HEK293 (cell line): ENCODE data around the gene MAPK12.
A peak's percentile ranks its signal among the peaks of the same experiment; 100 is the strongest.

Experiments
- CTCF ChIA-PET: fragments of 350-600 bp; formaldehyde crosslinking; extraction: SDS; loops from one replicate; lab custom pipeline; 2021; ENCODE audit warnings: antibody characterized with exemption; lab: Yijun Ruan, JAX
- POLR2A ChIA-PET: fragments of 300-600 bp; formaldehyde crosslinking; extraction: SDS; loops from one replicate; lab custom pipeline; 2020; ENCODE audit warnings: antibody characterized with exemption, inconsistent platforms; lab: Yijun Ruan, JAX
- H3K27ac ChIP-seq: fragments of 200-500 bp; sonication (Bioruptor generic); 2 replicates; pipeline ENCODE4 v1.5.1; 2014; ENCODE audit warnings: low read depth, low read length, control low read depth, inconsistent platforms; ENCODE audit errors: extremely low read depth
- H3K36me3 ChIP-seq, 2 experiments: fragments of 200-500 bp in 1 of 2; sonication (Bioruptor generic) in 1 of 2; 1 replicate in 1 of 2; 2 replicates in 1 of 2; pipeline ENCODE4 v1.5.1; 2014 to 2017; ENCODE audit warnings: inconsistent platforms in 2 of 2, low read length in 2 of 2; ENCODE audit not compliant: control insufficient read depth in 2 of 2, insufficient read depth in 1 of 2
- H3K4me1 ChIP-seq: fragments of 200-500 bp; sonication (Bioruptor generic); 2 replicates; pipeline ENCODE4 v1.5.1; 2014; ENCODE audit warnings: mild to moderate bottlenecking, low read length, inconsistent platforms; ENCODE audit not compliant: control insufficient read depth, insufficient read depth
- H3K4me3 ChIP-seq: 2 replicates; pipeline ENCODE4 v1.5.1; 2011; ENCODE audit warnings: low read depth, mild to moderate bottlenecking, control low read depth, low read length, moderate library complexity
- H3K9me3 ChIP-seq: fragments of 200-500 bp; sonication (Bioruptor generic); 2 replicates; pipeline ENCODE4 v1.5.1; 2014; ENCODE audit warnings: low read depth, low read length, inconsistent platforms; ENCODE audit not compliant: control insufficient read depth, insufficient read depth
- BCL11A ChIP-seq: fragments of 450-650 bp; formaldehyde crosslinking; IDR thresholded peaks from 2 replicates; pipeline ENCODE4 v1.5.1; 2016; ENCODE audit warnings: low read depth, missing biosample characterization, missing genetic modification characterization
- BCL11B ChIP-seq: fragments of 450-650 bp; formaldehyde crosslinking; IDR thresholded peaks from 2 replicates; pipeline ENCODE4 v1.5.1; 2016; ENCODE audit warnings: low read depth, missing biosample characterization, missing genetic modification characterization
- SP7 ChIP-seq: fragments of 450-650 bp; formaldehyde crosslinking; IDR thresholded peaks from 2 replicates; pipeline ENCODE4 v1.5.1; 2016; ENCODE audit warnings: missing biosample characterization, missing genetic modification characterization
- ZNF214 ChIP-seq: fragments of 450-650 bp; formaldehyde crosslinking; IDR thresholded peaks from 2 replicates; pipeline ENCODE4 v1.5.1; 2017; ENCODE audit warnings: missing biosample characterization, mild to moderate bottlenecking, missing genetic modification characterization, borderline replicate concordance
- ZNF416 ChIP-seq: fragments of 450-650 bp; formaldehyde crosslinking; IDR thresholded peaks from 2 replicates; pipeline ENCODE4 v1.5.1; 2016; ENCODE audit warnings: missing biosample characterization, missing genetic modification characterization
- ZNF423 ChIP-seq: fragments of 450-650 bp; formaldehyde crosslinking; IDR thresholded peaks from 2 replicates; pipeline ENCODE4 v1.5.1; 2016; ENCODE audit warnings: missing biosample characterization, missing genetic modification characterization
- ZNF600 ChIP-seq: fragments of 450-650 bp; formaldehyde crosslinking; IDR thresholded peaks from 2 replicates; pipeline ENCODE4 v1.5.1; 2016; ENCODE audit warnings: missing biosample characterization, missing genetic modification characterization
- ZNF621 ChIP-seq: fragments of 450-650 bp; formaldehyde crosslinking; IDR thresholded peaks from 2 replicates; pipeline ENCODE4 v1.5.1; 2017; ENCODE audit warnings: missing biosample characterization, missing genetic modification characterization
- TF ChIP-seq, protein P1 (sequence below): fragments of 450-650 bp; formaldehyde crosslinking; IDR thresholded peaks from 2 replicates; pipeline ENCODE4 v1.5.1; 2016; ENCODE audit warnings: missing biosample characterization, missing genetic modification characterization
- TF ChIP-seq, protein P2 (sequence below): fragments of 450-650 bp; formaldehyde crosslinking; conservative IDR thresholded peaks from 2 replicates; pipeline ENCODE4 v1.5.1; 2016; ENCODE audit warnings: low read depth, missing biosample characterization, missing genetic modification characterization
- TF ChIP-seq, protein P3 (sequence below): fragments of 450-650 bp; formaldehyde crosslinking; IDR thresholded peaks from 2 replicates; pipeline ENCODE4 v1.5.1; 2016; ENCODE audit warnings: missing biosample characterization, missing genetic modification characterization

The MAPK12 gene

DNA sequence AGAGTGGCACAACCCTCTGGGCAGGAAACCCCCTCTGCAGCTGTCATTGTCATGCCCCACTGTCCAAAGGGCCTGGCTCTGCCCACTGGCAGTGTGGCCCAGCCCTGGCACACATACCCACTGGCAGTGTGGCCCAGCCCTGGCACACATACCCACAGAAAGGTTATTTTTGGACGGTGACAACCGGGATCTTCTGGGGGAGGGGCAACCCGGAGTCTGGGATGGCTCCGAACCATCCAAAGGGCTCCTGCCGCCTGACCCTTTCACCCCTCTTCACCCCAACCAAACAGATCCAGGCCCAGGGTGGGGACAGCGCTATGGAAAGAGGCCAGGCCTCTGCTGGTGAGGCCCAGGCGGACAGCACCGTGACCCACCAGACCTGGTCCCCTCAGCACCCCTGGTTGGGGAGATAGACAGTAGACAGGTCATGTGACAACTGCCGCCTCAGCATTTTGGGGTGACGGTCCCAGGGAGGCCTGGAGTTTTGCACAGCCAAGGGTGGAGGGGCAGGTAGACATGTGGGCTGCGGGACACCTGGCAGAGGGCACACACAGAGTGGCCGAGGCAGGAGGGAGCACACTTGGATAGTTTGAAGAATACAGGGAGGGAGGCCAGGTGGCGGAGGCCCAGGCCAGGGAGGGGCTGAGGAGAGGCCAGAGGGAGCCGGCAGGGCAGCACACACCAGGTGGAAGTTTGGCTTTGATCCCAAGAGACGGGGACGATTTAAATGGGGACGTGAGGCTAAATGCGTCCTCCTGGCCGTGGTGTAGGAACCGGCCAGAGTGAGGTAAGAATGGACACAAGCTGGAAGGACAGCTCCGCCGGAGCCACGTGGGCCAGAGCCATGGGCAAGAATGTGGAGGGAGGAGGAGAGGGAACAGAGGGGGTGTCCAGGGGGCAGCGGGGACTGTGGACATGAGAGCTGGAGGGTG lies 2.9 kb downstream of the MAPK12 start:
- Histone ChIP-seq H3K36me3 (peaks cover 0 to 59% of the 10 kb centered on the region in 2 experiments; a peak in 2 of 3 replicates), H3K9me3 (no peaks in the 10 kb centered on the region), H3K27ac (no peak overlapping the region), H3K4me1 (peaks cover 11% of the 10 kb centered on the region), H3K4me3 (no peak overlapping the region)
- POLR2A ChIA-PET, result no interaction called here
- CTCF ChIA-PET, result interaction anchor here (0.6 to 1.0 kb wide), 2 partner anchors 69 to 77 kb away, joined by 3 read pairs; no protein-coding TSS in a partner anchor
- TF ChIP-seq, protein P1, sequence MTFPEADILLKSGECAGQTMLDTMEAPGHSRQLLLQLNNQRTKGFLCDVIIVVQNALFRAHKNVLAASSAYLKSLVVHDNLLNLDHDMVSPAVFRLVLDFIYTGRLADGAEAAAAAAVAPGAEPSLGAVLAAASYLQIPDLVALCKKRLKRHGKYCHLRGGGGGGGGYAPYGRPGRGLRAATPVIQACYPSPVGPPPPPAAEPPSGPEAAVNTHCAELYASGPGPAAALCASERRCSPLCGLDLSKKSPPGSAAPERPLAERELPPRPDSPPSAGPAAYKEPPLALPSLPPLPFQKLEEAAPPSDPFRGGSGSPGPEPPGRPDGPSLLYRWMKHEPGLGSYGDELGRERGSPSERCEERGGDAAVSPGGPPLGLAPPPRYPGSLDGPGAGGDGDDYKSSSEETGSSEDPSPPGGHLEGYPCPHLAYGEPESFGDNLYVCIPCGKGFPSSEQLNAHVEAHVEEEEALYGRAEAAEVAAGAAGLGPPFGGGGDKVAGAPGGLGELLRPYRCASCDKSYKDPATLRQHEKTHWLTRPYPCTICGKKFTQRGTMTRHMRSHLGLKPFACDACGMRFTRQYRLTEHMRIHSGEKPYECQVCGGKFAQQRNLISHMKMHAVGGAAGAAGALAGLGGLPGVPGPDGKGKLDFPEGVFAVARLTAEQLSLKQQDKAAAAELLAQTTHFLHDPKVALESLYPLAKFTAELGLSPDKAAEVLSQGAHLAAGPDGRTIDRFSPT (tag by site-specific recombination), result peak; percentile 64
- TF ChIP-seq, protein P2, sequence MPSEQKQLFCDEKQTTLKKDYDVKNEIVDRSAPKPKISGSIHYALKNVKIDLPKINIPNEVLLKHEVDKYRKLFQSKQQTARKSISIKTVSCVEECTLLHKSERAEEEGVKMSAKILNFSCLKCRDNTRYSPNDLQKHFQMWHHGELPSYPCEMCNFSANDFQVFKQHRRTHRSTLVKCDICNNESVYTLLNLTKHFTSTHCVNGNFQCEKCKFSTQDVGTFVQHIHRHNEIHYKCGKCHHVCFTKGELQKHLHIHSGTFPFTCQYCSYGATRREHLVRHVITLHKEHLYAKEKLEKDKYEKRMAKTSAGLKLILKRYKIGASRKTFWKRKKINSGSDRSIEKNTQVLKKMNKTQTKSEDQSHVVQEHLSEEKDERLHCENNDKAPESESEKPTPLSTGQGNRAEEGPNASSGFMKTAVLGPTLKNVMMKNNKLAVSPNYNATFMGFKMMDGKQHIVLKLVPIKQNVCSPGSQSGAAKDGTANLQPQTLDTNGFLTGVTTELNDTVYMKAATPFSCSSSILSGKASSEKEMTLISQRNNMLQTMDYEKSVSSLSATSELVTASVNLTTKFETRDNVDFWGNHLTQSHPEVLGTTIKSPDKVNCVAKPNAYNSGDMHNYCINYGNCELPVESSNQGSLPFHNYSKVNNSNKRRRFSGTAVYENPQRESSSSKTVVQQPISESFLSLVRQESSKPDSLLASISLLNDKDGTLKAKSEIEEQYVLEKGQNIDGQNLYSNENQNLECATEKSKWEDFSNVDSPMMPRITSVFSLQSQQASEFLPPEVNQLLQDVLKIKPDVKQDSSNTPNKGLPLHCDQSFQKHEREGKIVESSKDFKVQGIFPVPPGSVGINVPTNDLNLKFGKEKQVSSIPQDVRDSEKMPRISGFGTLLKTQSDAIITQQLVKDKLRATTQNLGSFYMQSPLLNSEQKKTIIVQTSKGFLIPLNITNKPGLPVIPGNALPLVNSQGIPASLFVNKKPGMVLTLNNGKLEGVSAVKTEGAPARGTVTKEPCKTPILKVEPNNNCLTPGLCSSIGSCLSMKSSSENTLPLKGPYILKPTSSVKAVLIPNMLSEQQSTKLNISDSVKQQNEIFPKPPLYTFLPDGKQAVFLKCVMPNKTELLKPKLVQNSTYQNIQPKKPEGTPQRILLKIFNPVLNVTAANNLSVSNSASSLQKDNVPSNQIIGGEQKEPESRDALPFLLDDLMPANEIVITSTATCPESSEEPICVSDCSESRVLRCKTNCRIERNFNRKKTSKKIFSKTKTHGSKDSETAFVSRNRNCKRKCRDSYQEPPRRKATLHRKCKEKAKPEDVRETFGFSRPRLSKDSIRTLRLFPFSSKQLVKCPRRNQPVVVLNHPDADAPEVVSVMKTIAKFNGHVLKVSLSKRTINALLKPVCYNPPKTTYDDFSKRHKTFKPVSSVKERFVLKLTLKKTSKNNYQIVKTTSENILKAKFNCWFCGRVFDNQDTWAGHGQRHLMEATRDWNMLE, result no peak
- TF ChIP-seq ZNF416 (tag by site-specific recombination), result no peak

DNA sequence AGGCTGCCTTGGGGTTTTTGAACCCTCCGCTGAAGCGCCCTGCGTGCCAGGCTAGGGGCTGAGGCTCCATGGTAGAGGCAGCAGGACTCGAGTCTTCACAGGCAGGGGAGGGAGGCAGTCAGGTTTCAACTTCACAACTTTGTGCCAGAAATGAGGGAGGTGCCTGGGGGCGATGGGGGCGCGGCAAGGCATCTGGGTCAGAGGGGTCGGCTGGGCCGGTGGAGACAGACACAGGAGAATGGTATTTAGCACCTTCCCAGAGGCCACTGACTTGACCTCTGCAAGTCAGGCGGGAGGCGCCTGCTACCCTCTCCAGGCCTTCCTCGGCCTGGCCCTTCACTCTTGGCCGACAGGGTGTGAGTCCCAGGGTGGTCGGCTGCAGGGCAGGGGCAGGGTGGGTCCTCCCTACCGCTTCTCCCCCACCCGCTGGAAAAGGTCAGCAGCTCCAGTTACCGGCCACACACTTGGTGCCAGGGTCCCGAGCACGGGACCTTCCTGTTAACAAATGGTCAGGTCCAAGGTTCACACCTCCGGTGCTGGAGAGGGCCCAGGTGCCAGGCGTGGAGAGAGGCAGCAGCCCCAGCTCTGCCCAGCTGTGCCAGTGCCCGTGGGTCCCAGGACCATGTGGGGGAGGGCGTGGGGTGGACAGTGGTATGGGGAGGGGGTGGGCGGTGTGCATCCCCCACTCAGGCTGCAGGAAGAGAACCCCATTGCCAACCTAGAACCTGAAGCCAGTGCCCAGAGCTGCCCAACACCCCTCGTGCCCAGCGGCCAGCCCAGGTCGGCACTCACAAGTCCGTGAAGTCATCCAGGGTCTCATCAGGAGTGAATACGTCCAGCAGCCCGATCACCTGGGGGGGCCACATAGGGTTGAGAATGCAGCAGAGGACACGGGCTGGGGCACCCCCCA lies 3.8 kb downstream of the MAPK12 start:
- Histone ChIP-seq H3K9me3 (no peaks in the 10 kb centered on the region), H3K27ac (no peak overlapping the region), H3K4me3 (no peak overlapping the region), H3K36me3 (peaks cover 0 to 67% of the 10 kb centered on the region in 2 experiments; a peak in 2 of 3 replicates), H3K4me1 (peaks cover 8% of the 10 kb centered on the region)
- POLR2A ChIA-PET, result no interaction called here
- TF ChIP-seq ZNF423, result no peak
- peak; percentile 50; the same call in 1 of the 2 replicates for TF ChIP-seq BCL11B (tag by site-specific recombination)
- TF ChIP-seq ZNF214 (tag by site-specific recombination), result no peak
- TF ChIP-seq BCL11A (tag by site-specific recombination), result 0 out of 2 replicates have a peak, but pooled peaks have one; percentile 10
- CTCF ChIA-PET, result interaction anchor here (0.6 kb wide), 1 partner anchor 78 kb away, joined by 3 read pairs; no protein-coding TSS in a partner anchor

DNA sequence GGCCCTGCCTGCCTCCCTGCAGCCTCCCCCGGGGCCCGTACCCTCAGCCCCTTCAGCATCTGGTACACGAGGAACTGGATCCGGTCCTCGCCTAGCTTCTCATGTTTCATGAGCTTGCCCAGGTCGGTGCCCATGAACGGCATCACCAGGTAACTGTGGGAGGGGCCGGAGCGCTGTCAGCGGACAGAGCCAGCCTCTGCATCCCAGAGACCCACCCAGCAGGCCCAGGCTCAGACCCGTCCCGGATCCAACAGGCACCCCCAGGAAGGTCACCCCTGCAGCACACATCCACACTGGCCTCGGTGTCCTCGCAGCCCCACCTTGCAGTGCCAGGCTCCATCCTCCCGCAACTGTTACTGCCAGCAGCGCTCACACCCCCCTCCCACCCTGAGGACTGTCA lies 4.4 kb downstream of the MAPK12 start:
- Histone ChIP-seq H3K4me1 (peaks cover 2% of the 10 kb centered on the region; the same call in 1 of the 2 replicates), H3K27ac (no peak overlapping the region)
- CTCF ChIA-PET, result no interaction called here
- TF ChIP-seq SP7 (tag by site-specific recombination) (no peak), ZNF621 (tag by site-specific recombination) (no peak), ZNF600 (tag by site-specific recombination) (peak; percentile 23; the same call in 1 of the 2 replicates)
- TF ChIP-seq, protein P3, sequence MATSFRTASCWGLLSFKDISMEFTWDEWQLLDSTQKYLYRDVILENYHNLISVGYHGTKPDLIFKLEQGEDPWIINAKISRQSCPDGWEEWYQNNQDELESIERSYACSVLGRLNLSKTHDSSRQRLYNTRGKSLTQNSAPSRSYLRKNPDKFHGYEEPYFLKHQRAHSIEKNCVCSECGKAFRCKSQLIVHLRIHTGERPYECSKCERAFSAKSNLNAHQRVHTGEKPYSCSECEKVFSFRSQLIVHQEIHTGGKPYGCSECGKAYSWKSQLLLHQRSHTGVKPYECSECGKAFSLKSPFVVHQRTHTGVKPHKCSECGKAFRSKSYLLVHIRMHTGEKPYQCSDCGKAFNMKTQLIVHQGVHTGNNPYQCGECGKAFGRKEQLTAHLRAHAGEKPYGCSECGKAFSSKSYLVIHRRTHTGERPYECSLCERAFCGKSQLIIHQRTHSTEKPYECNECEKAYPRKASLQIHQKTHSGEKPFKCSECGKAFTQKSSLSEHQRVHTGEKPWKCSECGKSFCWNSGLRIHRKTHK, result no peak
- TF ChIP-seq, all 188 proteins: peak for 1
- Histone ChIP-seq H3K4me3 (no peak overlapping the region), H3K36me3 (peaks cover 0 to 74% of the 10 kb centered on the region in 2 experiments; a peak in 2 of 3 replicates), H3K9me3 (no peaks in the 10 kb centered on the region)
- POLR2A ChIA-PET, result no interaction called here
